Urinary bladder (tissue), 4 donors: Measurements from ENCODE around the gene EXOC4. TPM values are rescaled to one million over a fixed set of nuclear protein-coding genes. Genes with fewer than 3 reads are reported as not detected.
"Not testable (repeated sequence)": the region's sequence is repeated elsewhere in the genome, so short reads cannot be mapped to it uniquely, and the experiment has no call there.

Experiments
- DNase-seq: peaks from one replicate; pipeline ENCODE4 v3.0.0-alpha.2; 2015; ENCODE audit errors: extremely low spot score
- H3K27ac ChIP-seq: one replicate; pipeline ENCODE4 v1.5.1; 2013; ENCODE audit warnings: low read depth, mild to moderate bottlenecking, moderate library complexity
- H3K36me3 ChIP-seq: one replicate; pipeline ENCODE4 v1.6.1; 2013; ENCODE audit warnings: mild to moderate bottlenecking, moderate library complexity; ENCODE audit not compliant: insufficient read depth
- H3K4me1 ChIP-seq: one replicate; pipeline ENCODE4 v1.6.1; 2013; ENCODE audit warnings: mild to moderate bottlenecking, moderate library complexity; ENCODE audit not compliant: insufficient read depth
- H3K4me3 ChIP-seq: one replicate; pipeline ENCODE4 v1.5.1; 2013; ENCODE audit warnings: low read depth, low read length
- WGBS: extraction: QIAGEN DNeasy Blood & Tissue Kit; methylation state at CpG from one replicate; pipeline ENCODE4 v1.1.7; 2013; 5-methylcytosine and 5-hydroxymethylcytosine counted together
- polyA plus RNA-seq: library from polyadenylated mRNA; stranded (reverse); fragments of 200-250 nt; gene quantifications from one replicate; pipeline ENCODE4 v1.2.3, GENCODE V29; 2013
- total RNA-seq: library from RNA; depleted of rRNA; stranded (reverse); fragments of >200 nt; gene quantifications from one replicate; pipeline ENCODE4 v1.2.3, GENCODE V29; 2014
- donor health status: healthy with polysubstance abuse.
- donor health status: healthy.

Gene EXOC4
- total and polyA plus RNA-seq, 2 donors, result 31.0 to 163 TPM

- Histone ChIP-seq H3K27ac (no peak overlapping the region), H3K4me1 (no peaks in the 10 kb centered on the region), H3K36me3 (no peaks in the 10 kb centered on the region), H3K4me3 (no peak overlapping the region)
- DNase-seq, result no peak
- 98% methylated on average over 4 of the region's 4 CpGs for WGBS
Measured at GRCh38 chr7:133861876-133862275, 609.0 kb downstream of the EXOC4 start.

GRCh38 chr7:133863362-133864061 is 610.6 kb downstream of the EXOC4 start:
- Histone ChIP-seq H3K4me3 (no peak overlapping the region), H3K27ac (no peak overlapping the region), H3K4me1 (no peaks in the 10 kb centered on the region), H3K36me3 (no peaks in the 10 kb centered on the region)
- 88% methylated on average over 1 of the region's 1 CpG for WGBS
- no peak for DNase-seq

GRCh38 chr7:133869556-133869955 is 616.7 kb downstream of the EXOC4 start:
- WGBS, result 58% methylated on average over 1 of the region's 1 CpG
- H3K27ac ChIP-seq, result no peak overlapping the region
- no peaks in the 10 kb centered on the region for H3K4me1 ChIP-seq
- no peaks in the 10 kb centered on the region for H3K36me3 ChIP-seq
- DNase-seq, result no peak
- H3K4me3 ChIP-seq, result no peak overlapping the region

- DNase-seq, result no peak
- Histone ChIP-seq H3K36me3 (no peaks in the 10 kb centered on the region), H3K27ac (no peak overlapping the region), H3K4me3 (no peak overlapping the region), H3K4me1 (no peaks in the 10 kb centered on the region)
- WGBS, result 99% methylated on average over 1 of the region's 1 CpG
Measured at GRCh38 chr7:133871757-133872156, 618.9 kb downstream of the EXOC4 start.

- no peaks in the 10 kb centered on the region for H3K4me1 ChIP-seq
- no peak for DNase-seq
- H3K36me3 ChIP-seq, result no peaks in the 10 kb centered on the region
- H3K4me3 ChIP-seq, result no peak overlapping the region
- WGBS, result 95% methylated on average over 4 of the region's 4 CpGs
- no peak overlapping the region for H3K27ac ChIP-seq
Measured at GRCh38 chr7:133873187-133873586, 620.3 kb downstream of the EXOC4 start.

GRCh38 chr7:133873631-133874030 is 620.8 kb downstream of the EXOC4 start:
- no peaks in the 10 kb centered on the region for H3K36me3 ChIP-seq
- H3K4me1 ChIP-seq, result no peaks in the 10 kb centered on the region
- no peak overlapping the region for H3K4me3 ChIP-seq
- no peak for DNase-seq
- WGBS, result 83% methylated on average over 2 of the region's 2 CpGs
- H3K27ac ChIP-seq, result no peak overlapping the region

GRCh38 chr7:133883591-133883990 is 630.7 kb downstream of the EXOC4 start:
- H3K4me3 ChIP-seq, result no peak overlapping the region
- WGBS, result 55% methylated on average over 3 of the region's 3 CpGs
- H3K27ac ChIP-seq, result no peak overlapping the region
- H3K36me3 ChIP-seq, result no peaks in the 10 kb centered on the region
- no peaks in the 10 kb centered on the region for H3K4me1 ChIP-seq
- DNase-seq, result no peak

GRCh38 chr7:133885213-133885612 is 632.3 kb downstream of the EXOC4 start:
- H3K27ac ChIP-seq, result no peak overlapping the region
- DNase-seq, result no peak
- 95% methylated on average over 5 of the region's 5 CpGs for WGBS
- H3K36me3 ChIP-seq, result no peaks in the 10 kb centered on the region
- H3K4me1 ChIP-seq, result no peaks in the 10 kb centered on the region
- no peak overlapping the region for H3K4me3 ChIP-seq

GRCh38 chr7:133886086-133886485 is 633.2 kb downstream of the EXOC4 start:
- Histone ChIP-seq H3K4me1 (no peaks in the 10 kb centered on the region), H3K36me3 (no peaks in the 10 kb centered on the region), H3K4me3 (no peak overlapping the region), H3K27ac (no peak overlapping the region)
- no peak for DNase-seq
- WGBS, result 72% methylated on average over 3 of the region's 3 CpGs

GRCh38 chr7:133886797-133887196 is 633.9 kb downstream of the EXOC4 start:
- Histone ChIP-seq H3K27ac (no peak overlapping the region), H3K36me3 (no peaks in the 10 kb centered on the region), H3K4me1 (no peaks in the 10 kb centered on the region), H3K4me3 (no peak overlapping the region)
- WGBS, result 95% methylated on average over 2 of the region's 2 CpGs
- no peak for DNase-seq

- no peak overlapping the region for H3K27ac ChIP-seq
- H3K4me1 ChIP-seq, result no peaks in the 10 kb centered on the region
- WGBS, result 85% methylated on average over 2 of the region's 2 CpGs
- no peak for DNase-seq
- H3K36me3 ChIP-seq, result no peaks in the 10 kb centered on the region
- no peak overlapping the region for H3K4me3 ChIP-seq
Measured at GRCh38 chr7:133887459-133887858, 634.6 kb downstream of the EXOC4 start.

- Histone ChIP-seq H3K36me3 (no peaks in the 10 kb centered on the region), H3K4me3 (no peak overlapping the region), H3K4me1 (no peaks in the 10 kb centered on the region), H3K27ac (no peak overlapping the region)
- DNase-seq, result no peak
- WGBS, result 71% methylated on average over 7 of the region's 7 CpGs
Measured at GRCh38 chr7:133888061-133888930, 635.4 kb downstream of the EXOC4 start.

GRCh38 chr7:133904776-133905175 is 651.9 kb downstream of the EXOC4 start:
- Histone ChIP-seq H3K36me3 (no peaks in the 10 kb centered on the region), H3K27ac (no peak overlapping the region), H3K4me1 (no peaks in the 10 kb centered on the region), H3K4me3 (no peak overlapping the region)
- 53% methylated on average over 4 of the region's 4 CpGs for WGBS
- DNase-seq, result no peak

GRCh38 chr7:133906553-133906952 is 653.7 kb downstream of the EXOC4 start:
- H3K27ac ChIP-seq, H3K36me3 ChIP-seq, H3K4me1 ChIP-seq, DNase-seq, H3K4me3 ChIP-seq: not testable (repeated sequence)
- 94% methylated on average over 15 of the region's 18 CpGs for WGBS
